NB4 (cell line): ENCODE data around the gene RPL13.

ENCODE experiments used
- CTCF ChIP-seq: IDR thresholded peaks from one replicate; pipeline ENCODE4 v1.5.1; 2012; ENCODE audit warnings: low read depth, low read length
- MAX ChIP-seq: IDR thresholded peaks from 2 replicates; pipeline ENCODE4 v1.6.1; 2011; ENCODE audit warnings: low read depth, low read length
- POLR2A ChIP-seq: IDR thresholded peaks from 2 replicates; pipeline ENCODE4 v1.6.1; 2011; ENCODE audit warnings: mild to moderate bottlenecking; ENCODE audit not compliant: insufficient read length; ENCODE audit errors: extremely low read depth

- TF ChIP-seq CTCF (no peak), POLR2A (no peak), MAX (no peak)
Measured at GRCh38 chr16:89600956-89601355, 40.5 kb downstream of the RPL13 start.
